Neutrophil (primary cell): ENCODE measurements around the gene TUBGCP6.

Experiments
- H3K27ac ChIP-seq: fragments of 200-600 bp; sonication (generic); 2 replicates; pipeline ENCODE4 v1.5.1; 2016; ENCODE audit warnings: mild to moderate bottlenecking, moderate library complexity
- H3K27me3 ChIP-seq: fragments of 200-600 bp; sonication (generic); 2 replicates; pipeline ENCODE4 v1.6.0; 2016; ENCODE audit warnings: mild to moderate bottlenecking
- H3K36me3 ChIP-seq: fragments of 200-600 bp; sonication (generic); 2 replicates; pipeline ENCODE4 v1.5.1; 2017
- H3K4me1 ChIP-seq, 2 experiments: fragments of 200-600 bp in 1 of 2; sonication (generic) in 1 of 2; 1 replicate in 1 of 2; 2 replicates in 1 of 2; pipeline versions ENCODE4 v1.5.1 to v1.6.1; 2013 to 2016; ENCODE audit warnings: low read depth in 1 of 2, low read length in 1 of 2, mild to moderate bottlenecking in 1 of 2, moderate library complexity in 1 of 2; ENCODE audit not compliant: control insufficient read depth in 1 of 2, insufficient read depth in 1 of 2
- H3K4me3 ChIP-seq, 2 experiments: fragments of 200-600 bp in 1 of 2; sonication (generic) in 1 of 2; 1 replicate in 1 of 2; 2 replicates in 1 of 2; pipeline ENCODE4 v1.5.1; 2013 to 2016; ENCODE audit warnings: low read depth in 1 of 2, low read length in 1 of 2, mild to moderate bottlenecking in 1 of 2, moderate library complexity in 1 of 2
- H3K9me3 ChIP-seq: fragments of 200-600 bp; sonication (generic); 2 replicates; pipeline ENCODE4 v1.5.1; 2016
- TF ChIP-seq, protein P1 (sequence below): fragments of 200-600 bp; sonication (generic); IDR thresholded peaks from 2 replicates; pipeline ENCODE4 v1.5.1; 2016; ENCODE audit warnings: antibody characterized with exemption

TUBGCP6 gene

DNA sequence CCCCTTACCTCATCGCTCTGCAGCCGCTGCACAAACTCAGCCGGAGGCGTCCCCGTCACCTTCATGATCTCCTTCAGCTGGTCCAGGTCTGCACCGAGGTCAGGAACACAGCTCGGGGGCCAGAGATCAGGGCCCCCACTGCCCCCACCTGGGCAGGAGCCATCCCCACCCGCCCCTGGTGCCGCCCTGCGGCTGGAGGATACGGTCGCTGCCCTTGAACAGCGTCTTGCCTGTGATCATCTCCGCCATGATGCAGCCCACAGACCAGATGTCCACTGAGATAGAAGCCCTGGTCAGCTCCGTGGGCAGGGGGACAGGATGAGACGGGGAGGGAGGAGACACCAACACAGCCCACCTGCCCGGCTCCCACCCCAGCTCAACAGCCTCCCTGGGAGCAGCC is 10.8 kb upstream of the TUBGCP6 start:
- no peaks in the 10 kb centered on the region for H3K36me3 ChIP-seq
- peaks cover 11% of the 10 kb centered on the region in 2 experiments for H3K4me1 ChIP-seq
- no peak overlapping the region for H3K27ac ChIP-seq
- TF ChIP-seq, protein P1, sequence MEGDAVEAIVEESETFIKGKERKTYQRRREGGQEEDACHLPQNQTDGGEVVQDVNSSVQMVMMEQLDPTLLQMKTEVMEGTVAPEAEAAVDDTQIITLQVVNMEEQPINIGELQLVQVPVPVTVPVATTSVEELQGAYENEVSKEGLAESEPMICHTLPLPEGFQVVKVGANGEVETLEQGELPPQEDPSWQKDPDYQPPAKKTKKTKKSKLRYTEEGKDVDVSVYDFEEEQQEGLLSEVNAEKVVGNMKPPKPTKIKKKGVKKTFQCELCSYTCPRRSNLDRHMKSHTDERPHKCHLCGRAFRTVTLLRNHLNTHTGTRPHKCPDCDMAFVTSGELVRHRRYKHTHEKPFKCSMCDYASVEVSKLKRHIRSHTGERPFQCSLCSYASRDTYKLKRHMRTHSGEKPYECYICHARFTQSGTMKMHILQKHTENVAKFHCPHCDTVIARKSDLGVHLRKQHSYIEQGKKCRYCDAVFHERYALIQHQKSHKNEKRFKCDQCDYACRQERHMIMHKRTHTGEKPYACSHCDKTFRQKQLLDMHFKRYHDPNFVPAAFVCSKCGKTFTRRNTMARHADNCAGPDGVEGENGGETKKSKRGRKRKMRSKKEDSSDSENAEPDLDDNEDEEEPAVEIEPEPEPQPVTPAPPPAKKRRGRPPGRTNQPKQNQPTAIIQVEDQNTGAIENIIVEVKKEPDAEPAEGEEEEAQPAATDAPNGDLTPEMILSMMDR, result no peak
- no peak overlapping the region for H3K4me3 ChIP-seq
- H3K27me3 ChIP-seq, result peaks cover 27% of the 10 kb centered on the region
- H3K9me3 ChIP-seq, result no peaks in the 10 kb centered on the region

DNA sequence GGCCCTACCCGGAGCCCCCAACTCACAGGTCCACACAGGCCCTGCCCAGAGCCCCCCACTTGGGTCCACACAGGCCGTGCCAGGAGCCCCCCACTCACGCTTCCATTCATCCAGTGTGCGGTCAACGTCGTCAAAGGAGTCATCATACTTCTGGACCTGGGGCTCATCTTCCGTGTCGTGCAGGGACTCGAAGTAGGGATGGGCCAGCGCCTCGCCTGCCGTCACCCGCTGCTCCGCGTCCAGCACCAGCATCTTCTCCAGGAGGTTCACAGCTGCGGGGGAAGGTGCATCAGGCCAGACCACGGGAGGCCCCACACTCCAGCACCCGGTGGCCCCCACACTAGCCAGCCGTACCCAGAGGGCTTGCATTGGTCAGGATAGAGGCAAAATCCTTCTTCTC is 10.3 kb upstream of the TUBGCP6 start:
- TF ChIP-seq, protein P1, result no peak
- Histone ChIP-seq H3K36me3 (peaks cover 2% of the 10 kb centered on the region), H3K27ac (no peak overlapping the region), H3K4me3 (no peak overlapping the region), H3K4me1 (peaks cover 16% of the 10 kb centered on the region in 2 experiments), H3K9me3 (no peaks in the 10 kb centered on the region), H3K27me3 (peaks cover 22% of the 10 kb centered on the region)

DNA sequence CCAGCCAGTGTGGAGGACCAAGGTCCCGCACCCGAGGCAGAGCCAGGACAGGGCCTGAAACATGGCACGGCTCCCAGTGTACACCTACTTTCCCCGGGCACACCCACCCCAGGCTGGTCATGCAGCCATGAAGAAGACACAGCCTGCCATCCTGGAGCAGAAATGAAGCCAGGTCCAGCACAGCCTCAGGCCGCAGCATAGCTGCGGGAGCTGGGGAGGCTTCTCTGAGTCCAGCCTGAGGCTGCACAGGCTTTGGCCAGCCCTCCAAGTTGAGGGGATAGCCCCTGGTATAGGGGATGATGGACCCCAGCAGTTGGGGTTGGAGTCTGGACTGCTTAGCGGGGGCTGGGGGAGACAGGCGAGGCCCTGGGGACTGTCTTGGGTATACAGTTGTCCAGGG is 9.1 kb upstream of the TUBGCP6 start:
- TF ChIP-seq, protein P1, result no peak
- Histone ChIP-seq H3K9me3 (no peaks in the 10 kb centered on the region), H3K27me3 (peaks cover 10% of the 10 kb centered on the region), H3K4me3 (no peak overlapping the region), H3K27ac (no peak overlapping the region), H3K36me3 (peaks cover 13% of the 10 kb centered on the region), H3K4me1 (peaks cover 23% of the 10 kb centered on the region in 2 experiments)

DNA sequence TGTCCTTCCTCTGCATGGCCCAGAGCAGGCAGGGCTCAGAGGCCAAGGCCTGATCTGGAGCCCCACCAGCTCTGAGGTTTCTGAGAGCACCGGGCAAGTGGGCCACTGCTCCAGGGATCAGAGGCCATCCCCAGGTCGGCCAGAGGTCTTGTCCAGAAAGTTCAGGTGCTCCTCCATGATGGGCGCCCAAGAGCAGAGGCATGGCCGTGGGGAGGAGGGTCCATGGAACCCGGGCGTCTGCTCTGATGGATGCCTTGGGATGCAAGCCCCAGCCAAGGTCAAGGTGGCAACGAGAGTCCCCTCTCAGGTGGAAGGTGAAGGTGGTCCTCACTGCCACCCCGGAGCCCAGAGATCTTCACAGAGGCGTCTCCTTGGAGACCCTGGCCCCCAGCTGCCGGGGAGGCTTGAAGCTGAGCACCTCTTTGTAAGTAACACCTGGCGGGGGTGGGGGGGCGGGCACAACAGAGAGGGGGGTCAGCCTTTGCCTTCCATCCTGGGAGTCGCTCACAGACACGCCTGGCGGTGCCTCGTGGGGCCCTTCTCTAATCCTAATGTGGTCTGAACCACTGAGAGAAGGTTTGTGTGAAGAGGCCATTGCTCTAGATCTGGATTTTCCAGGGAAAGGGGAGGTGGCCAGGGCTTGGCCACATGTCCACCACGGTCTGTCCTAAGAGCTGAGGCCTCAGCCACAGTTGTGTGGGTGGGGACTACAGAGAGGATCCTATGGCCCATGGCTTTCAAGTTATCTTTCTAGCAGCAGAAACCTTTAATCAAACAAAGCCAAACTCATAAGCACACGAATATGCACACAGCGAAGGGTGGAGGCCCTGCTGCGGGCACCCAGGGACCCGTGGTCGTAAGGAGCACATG is 8.5 kb upstream of the TUBGCP6 start:
- Histone ChIP-seq H3K9me3 (no peaks in the 10 kb centered on the region), H3K27me3 (peaks cover 4% of the 10 kb centered on the region), H3K4me3 (no peak overlapping the region), H3K4me1 (peaks cover 23% of the 10 kb centered on the region in 2 experiments), H3K27ac (no peak overlapping the region), H3K36me3 (peaks cover 19% of the 10 kb centered on the region)
- TF ChIP-seq, protein P1, result no peak

DNA sequence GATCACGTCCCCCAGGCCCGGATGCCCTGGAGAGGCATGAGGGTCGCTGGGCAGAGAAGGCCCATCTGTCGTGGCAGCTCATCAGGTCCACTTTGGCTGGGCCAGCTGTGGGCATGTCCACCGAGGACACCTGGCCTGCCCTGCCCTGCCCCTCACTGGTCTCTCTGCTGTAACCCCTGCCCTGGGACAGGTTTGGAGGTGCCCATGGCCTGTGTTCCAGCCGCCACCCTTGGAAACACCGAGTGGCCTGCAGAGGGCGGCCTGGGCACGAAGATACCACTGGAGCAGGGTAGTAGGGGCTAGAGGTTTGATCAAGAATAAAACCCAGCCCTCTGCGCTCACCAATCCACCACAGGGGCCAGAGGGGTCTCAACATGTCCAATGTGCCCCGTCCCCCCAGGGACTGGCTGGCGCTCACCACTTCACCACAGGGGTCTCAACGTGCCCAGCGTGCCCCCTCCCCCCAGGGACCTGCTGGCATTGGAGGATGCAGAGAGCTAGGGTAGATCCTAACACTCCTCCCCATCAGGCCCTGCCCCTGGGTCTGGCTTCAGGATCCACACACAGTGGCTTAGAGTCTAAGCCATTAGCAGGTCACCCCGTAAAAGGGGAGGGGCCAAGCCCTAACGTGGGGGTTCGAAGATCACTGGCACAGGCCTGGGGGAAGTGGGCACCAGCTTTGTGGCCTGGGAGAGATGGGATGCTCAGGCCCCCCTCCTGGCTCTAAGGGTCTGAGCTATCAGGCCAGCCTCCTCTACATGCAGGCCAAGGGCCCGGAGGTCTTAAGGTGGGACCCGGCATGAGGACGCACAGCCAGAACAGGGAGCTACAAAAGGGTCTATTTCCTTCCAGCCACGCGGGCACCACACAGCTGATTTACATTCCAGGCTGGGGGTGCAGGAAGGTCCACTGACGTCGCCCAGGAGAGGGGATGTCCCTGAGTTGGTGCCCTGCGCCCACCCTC is 7.5 kb upstream of the TUBGCP6 start:
- peaks cover 30 to 31% of the 10 kb centered on the region in 2 experiments for H3K4me1 ChIP-seq
- peak overlapping the region; percentile 72 for H3K27ac ChIP-seq
- H3K4me3 ChIP-seq, result no peak overlapping the region
- TF ChIP-seq, protein P1, result peak; percentile 31
- no peaks in the 10 kb centered on the region for H3K27me3 ChIP-seq
- no peaks in the 10 kb centered on the region for H3K9me3 ChIP-seq
- peaks cover 28% of the 10 kb centered on the region for H3K36me3 ChIP-seq
